Cardiac fibroblast (primary cell): Measurements from ENCODE around the gene FKBP9.
"Not testable (repeated sequence)": the region's sequence is repeated elsewhere in the genome, so short reads cannot be mapped to it uniquely, and the experiment has no call there.

ENCODE experiments used
- DNase-seq, 2 donors: peaks; one replicate each; pipeline versions ENCODE4 v3.0.0 to v3.0.0-alpha.2; 2010; ENCODE audit warnings: low read depth in 2 of 2
- H3K4me3 ChIP-seq, 2 donors: replicated peaks in 1 of 2; 1 replicate in 1 of 2; 2 replicates in 1 of 2; pipeline ENCODE4 v1.5.1; 2011; ENCODE audit warnings: low read depth in 2 of 2, low read length in 2 of 2, mild to moderate bottlenecking in 2 of 2, moderate library complexity in 1 of 2
- TF ChIP-seq, protein P1 (sequence below): IDR thresholded peaks from one replicate; pipeline ENCODE4 v1.5.1; 2011; ENCODE audit warnings: low read depth, mild to moderate bottlenecking, low read length, inconsistent platforms

FKBP9 gene

DNA sequence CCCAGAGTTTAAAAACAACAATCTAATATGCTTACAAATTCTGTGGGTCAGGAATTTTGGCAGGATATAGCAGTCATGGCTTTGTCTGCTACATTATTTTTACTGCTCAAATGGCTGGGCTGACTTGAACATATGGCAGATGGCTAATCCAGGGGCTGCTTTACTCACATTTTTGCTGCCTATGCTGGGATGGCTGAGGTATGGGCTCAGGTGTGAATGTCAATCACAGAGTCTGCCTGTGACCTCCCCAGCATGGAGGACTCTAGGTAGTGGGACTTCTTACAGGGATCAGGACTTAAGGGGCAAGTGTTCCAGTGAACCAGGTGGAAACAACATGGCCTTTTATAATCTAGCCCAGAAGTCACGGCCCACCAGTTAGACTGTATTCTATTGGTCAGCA lies 4.4 kb upstream of the FKBP9 start:
- no peak for DNase-seq
- TF ChIP-seq, protein P1, sequence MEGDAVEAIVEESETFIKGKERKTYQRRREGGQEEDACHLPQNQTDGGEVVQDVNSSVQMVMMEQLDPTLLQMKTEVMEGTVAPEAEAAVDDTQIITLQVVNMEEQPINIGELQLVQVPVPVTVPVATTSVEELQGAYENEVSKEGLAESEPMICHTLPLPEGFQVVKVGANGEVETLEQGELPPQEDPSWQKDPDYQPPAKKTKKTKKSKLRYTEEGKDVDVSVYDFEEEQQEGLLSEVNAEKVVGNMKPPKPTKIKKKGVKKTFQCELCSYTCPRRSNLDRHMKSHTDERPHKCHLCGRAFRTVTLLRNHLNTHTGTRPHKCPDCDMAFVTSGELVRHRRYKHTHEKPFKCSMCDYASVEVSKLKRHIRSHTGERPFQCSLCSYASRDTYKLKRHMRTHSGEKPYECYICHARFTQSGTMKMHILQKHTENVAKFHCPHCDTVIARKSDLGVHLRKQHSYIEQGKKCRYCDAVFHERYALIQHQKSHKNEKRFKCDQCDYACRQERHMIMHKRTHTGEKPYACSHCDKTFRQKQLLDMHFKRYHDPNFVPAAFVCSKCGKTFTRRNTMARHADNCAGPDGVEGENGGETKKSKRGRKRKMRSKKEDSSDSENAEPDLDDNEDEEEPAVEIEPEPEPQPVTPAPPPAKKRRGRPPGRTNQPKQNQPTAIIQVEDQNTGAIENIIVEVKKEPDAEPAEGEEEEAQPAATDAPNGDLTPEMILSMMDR: no peak
- H3K4me3 ChIP-seq: no peak overlapping the region

DNA sequence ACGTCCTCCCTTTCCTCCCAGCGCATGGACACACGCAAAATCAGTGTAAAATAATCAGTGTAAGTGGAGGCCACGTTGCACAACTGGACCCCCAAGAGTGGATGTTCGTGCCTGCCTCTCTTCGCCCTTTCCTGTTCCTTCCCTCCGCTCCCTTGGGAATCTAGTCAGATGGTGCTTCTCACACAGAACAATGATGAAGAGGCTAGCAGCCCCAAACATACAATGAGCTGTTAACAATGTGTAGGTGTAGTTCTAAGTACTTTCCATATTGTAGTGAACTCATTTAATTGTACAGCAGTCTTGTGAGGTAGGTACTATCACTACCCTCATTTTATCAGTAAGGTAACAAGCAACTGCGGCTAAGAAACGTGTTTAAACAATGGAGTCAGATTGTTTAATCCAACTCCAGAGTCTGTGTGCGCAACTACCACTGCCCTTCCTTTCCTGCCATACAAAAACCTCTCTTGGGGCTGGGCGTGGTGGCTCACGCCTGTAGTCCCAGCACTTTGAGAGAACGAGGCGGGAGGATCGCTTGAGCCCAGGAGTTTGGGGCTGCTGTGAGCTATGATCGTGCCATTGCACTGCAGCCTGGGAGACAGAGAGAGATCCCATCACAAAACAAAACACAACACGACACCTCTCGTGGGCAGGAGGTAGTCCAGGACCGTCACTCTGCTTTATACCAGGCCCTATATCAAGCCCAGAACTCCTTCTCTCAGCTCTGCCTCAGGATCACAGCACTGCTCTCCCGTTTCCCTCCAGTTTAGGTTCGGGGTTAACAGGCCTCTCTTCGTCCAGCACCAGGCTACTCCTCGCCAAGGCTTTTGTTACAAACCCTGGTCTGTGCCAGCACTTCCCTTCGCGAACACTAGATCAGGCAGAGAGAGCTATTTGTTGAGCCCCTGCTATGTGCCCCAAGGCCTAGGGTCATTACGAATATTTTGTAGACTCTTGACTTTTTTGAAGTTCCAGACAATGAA lies 1.1 kb downstream of the FKBP9 start:
- peak; percentile 80 to 86 for DNase-seq
- peak overlapping the region; percentile 56 to 82 for H3K4me3 ChIP-seq
- TF ChIP-seq, protein P1: no peak

DNA sequence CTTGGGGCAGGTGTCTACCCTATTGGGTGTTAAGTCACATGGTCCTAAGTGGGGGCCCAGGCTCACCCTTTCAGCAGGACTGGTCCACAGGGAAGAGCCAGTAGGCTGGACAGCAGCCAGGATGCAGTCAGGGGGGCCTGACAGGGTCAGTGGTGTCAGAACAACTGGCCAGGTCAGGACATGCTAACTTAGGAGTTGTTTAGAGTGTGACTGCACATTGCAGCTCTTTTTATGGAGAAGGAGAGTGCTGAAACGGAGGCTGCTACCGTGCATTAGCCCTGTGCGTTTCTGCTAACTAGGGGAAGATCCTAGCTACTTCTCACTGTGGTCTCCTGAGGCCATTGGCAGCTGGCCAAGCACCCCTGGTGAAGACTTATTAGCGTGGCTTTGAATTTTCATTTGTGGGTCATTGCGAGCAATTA lies 6.7 kb downstream of the FKBP9 start:
- H3K4me3 ChIP-seq, DNase-seq: not testable (repeated sequence)

DNA sequence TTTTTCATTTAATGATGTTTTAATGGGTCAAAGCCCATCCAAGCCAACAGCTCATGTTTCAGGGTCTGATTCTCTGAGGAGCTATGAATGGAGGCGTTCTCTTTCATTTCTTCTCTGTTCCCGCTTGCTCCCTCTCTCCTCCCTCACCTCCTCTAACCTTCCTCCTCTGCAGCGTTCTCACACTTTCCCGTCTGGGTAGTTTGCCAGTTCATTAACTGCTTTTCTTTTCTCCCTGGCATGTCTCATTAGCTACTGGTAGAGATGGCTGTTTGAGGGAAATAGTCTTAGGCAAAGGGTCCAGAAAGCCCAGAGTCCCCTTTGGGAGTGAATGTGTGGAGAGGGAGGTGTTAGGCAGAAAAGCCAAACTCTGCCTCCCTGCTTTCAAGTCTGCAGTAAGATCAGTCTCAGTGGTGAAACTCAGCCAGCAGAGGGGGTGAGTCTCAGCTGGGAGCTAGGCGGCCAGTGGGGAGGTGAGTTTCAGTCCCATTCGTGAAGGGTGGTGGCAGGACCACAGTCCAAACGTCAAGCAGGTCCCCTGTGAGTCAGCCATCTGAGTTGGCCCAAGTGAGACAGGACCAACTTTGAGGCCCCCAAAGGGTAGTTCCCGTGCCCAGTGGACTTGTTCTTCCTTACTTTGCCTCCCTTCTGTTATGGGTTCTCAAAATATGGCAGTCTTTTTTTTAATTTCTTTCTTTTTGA lies 7.4 kb downstream of the FKBP9 start:
- DNase-seq: peak in 1 of 2 donors; percentile 21
- TF ChIP-seq, protein P1: peak; percentile 29
- H3K4me3 ChIP-seq: not testable (repeated sequence)

DNA sequence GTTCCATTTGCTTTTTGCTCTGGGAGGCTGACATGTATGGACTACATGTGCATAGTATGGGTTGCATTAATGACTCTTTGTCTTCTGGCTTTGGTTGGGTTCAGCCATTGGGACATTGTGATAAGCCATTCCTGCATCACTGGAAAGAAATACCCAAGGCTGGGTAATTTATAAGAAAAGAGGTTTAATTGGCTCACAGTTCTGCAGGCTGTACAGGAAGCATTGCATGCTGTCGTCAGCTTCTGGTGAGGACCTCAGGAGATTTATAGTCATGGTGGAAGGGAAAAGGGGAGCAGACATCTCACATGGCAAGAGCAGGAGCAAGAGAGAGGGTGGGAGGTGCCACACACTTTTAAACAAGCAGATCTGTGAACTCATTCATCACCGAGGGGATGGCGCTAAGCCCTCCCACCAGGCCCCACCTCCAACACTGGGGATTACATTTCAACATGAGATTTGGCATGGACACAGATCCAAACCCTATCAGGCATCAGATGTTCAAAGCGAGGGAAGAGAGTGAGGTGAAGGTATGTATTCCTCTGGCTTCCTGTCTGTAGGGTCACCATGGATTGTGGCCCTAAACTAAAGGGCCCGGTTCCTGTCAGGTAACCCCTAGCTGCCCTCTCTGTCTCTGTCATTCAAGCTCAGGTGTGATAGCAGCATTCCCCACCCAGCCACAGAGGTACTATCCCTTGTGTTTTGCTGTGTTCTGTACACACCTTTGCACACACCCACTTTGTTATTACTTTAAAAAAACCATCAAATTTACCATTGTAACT lies 9.4 kb downstream of the FKBP9 start:
- not testable (repeated sequence) for H3K4me3 ChIP-seq, DNase-seq

DNA sequence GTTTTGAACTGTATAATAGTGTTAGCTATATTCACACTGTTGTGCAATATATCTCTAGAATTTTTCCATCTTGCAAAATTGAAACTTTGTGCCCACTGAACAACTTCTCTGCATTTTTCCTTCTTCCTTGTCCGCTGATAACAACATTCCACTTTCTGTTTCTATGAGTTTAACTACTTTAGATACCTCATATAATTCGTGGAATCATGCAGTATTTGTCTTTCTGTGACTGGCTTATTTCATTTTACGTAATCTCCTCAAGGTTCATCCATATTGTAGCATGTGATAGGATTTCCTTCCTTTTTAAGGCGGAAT lies 10.0 kb downstream of the FKBP9 start:
- DNase-seq: peak in 1 of 2 donors; percentile 37
- not testable (repeated sequence) for H3K4me3 ChIP-seq

DNA sequence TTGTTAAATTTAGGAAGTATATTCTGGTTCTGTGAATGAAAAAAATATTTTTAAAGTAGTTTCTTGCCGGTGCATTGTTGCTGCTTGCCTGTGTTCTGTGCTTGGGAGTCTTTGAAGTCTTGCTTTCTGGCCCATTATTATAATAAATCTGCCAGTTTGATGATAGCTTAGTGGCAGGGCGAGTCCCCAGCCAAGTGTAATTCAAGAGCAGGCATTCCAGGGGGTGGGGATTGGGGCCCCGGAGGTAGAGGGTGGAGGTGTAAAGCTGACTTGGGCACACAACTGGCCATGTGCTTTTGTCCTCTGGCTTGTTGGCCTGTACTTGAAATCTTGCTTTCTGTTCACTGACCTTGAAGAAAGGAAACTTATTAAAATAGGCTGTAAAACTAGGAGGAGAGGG lies 14.7 kb downstream of the FKBP9 start:
- not testable (repeated sequence) for DNase-seq, H3K4me3 ChIP-seq

DNA sequence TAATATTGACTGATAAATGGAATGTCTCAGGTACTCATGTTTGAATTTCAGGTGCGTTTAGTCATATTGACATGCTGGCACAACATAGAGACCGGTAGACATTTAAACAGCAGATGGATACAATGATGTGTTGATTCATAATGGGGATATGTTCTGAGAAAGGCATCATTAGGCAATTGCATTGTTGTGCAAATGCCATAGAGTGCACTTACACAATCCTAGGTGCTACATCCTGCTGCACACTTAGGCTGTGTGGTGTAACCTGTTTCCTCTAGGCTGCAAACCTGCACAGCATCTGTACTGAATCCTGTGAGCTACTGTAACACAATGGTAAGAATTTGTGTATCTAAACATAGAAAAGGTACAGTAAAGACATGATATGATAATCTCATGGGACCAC lies 19.9 kb downstream of the FKBP9 start:
- DNase-seq: peak; percentile 5 to 65

DNA sequence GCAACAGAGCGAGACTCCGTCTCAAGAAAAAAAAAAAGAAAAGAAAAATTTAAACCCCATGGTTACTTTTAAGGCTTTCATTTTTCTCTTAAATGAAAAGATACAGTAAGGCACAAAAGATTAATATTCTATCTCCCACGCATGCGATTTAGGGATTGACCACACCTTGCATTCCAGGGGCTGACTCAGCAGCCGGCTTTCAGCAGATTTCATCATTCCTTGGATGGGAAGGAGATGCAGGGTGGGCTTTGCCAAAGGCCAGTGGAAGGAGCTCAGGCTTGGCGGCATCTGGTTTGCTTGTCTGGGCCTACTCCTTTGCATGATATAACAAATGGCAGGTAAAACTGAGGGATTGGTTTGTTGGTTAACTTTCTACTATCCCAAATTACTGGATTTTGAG lies 22.0 kb downstream of the FKBP9 start:
- not testable (repeated sequence) for H3K4me3 ChIP-seq
- DNase-seq: peak; percentile 74 to 80

More for the DNA sequence above, 19.9 kb downstream of the FKBP9 start:
- not testable (repeated sequence) for H3K4me3 ChIP-seq

DNA sequence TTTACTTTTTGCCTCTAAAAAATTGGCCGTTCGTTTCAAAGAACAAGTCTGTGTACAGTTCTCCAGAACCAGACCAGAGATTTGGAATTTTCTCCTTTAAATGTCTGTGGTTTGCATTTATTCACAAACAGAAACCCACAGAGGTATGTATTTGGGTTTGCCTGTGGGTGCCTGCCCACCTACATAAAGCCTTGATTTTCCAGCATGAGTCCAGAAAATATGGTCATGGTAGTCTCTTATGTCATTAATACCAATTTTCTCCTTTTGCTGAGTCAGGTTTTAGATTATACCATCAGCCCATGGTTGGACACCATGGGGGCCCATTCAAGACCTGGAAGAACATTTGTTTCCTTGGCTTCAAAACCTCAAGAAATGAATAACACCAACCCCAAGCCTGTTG lies 22.7 kb downstream of the FKBP9 start:
- not testable (repeated sequence) for H3K4me3 ChIP-seq, DNase-seq

DNA sequence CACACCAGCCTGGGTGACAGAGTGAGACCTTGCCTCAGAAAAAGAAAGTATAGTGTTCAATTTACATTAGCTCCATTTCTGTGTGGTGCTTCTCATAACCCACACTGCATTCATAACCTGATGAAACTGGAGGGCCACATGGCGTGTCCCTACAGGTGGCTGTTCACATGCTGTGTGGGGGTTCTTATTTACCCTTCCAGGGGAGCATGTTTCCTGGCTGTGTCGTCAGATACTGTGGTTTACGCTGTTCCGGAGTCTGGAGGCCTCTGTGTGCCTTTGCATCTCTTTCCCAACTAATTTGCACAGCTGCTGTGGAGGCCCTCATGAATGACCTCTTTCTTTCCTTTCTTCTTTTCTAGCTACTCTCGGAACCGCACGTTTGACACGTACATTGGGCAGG lies 30.9 kb downstream of the FKBP9 start:
- DNase-seq, H3K4me3 ChIP-seq: not testable (repeated sequence)

DNA sequence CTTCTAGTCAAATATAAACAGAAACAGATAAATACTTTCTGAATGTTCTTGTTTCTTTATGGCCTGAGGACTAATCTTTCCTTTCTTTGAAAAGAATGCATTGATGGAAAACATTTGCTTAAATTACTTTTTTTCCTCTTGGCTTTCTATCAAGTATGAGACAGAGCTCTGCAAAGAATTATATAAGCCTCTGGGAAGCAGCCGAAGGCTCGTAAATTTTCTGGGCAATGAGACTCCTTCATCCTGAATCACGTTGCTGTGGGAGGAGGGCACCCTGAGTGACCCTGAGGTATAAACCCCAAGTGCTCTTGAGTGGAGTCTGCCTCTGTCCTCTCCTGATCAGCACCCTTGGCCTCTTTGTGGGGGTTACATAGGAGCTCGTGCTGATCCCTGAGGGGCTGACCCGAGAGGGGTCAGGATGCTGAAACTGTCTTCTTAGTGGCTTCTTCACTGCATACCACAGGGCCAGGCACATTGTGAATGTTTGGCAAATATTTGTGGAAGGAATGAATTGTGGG lies 33.9 kb downstream of the FKBP9 start:
- peak in 1 of 2 donors; percentile 38 for DNase-seq
- not testable (repeated sequence) for H3K4me3 ChIP-seq

DNA sequence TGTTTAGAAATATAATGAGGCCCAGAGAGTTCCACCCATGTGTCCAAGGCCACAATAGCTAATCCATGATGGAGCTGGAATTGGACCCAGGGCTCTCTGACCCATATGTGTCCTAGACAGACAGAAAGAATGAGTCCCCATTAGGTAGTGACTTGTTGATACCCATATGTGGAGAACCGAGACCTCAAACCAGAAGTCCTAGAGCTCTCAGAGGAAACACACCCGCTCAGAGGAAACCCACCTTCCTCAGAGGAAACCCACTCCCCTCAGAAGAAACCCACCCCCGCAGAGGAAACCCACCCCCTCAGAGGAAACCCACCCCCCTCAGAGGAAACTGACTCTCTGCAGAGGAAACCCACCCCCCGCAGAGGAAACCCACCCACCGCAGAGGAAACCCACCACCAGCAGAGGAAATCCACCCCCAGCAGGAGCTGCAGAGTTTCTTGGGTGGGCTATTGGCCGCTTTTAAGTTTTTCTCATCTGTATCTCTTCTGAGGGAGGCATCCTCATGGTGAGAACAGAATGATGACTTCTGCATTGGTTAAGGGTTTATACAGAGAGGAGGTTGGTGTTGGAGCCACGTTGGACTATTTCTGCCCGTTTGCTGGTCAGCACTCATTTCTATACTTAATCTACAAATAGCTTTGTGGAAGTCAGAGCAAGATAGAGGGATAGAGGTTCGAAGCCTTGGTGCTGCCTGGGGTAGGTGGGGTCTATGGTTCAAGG lies 34.9 kb downstream of the FKBP9 start:
- DNase-seq, H3K4me3 ChIP-seq: not testable (repeated sequence)
